ENCODE measurements around the gene GPX1. TPM values are rescaled to one million over a fixed set of nuclear protein-coding genes. Genes with fewer than 3 reads are reported as not detected.

GPX1 gene
- total RNA-seq, 3 donors from 2014 or later (not counting 1 experiment from before 2014, with no cell fraction given), result 34.7 to 70.0 (median 59.1) TPM

DNA sequence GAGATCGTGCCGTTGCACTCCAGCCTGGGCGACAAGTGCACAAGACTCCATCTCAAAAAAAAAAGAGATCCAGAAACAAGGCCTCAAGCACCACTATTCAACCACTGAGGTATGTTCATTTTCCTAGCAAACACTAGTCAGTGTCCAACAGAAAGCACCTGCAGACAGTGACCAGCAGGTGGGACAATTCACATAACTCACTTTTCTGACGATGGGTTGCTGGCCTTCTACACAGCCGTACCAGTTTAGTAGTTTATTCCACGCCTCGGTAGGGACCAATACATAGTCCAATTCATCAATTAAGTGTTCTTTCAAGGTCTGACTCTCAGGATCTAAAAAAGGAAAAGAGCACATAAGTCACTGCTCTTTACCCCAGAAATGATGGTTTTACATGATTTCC, 30.7 kb downstream of the GPX1 start:
- no peak for ATAC-seq
- peaks cover 0 to 7% of the 10 kb centered on the region in 2 donors for H3K4me1 Mint-ChIP-seq
- peaks cover 17% of the 10 kb centered on the region for H3K36me3 Mint-ChIP-seq
- H3K4me3 Mint-ChIP-seq, result no peak overlapping the region
- no peaks in the 10 kb centered on the region for H3K9me3 ChIP-seq (ENCODE audit: control insufficient read depth, insufficient read depth, low read length)
- no peaks in the 10 kb centered on the region for H3K9me3 Mint-ChIP-seq
- H3K27ac Mint-ChIP-seq, result no peak overlapping the region
- no peak for DNase-seq
- no peaks in the 10 kb centered on the region for H3K4me1 ChIP-seq (ENCODE audit: control insufficient read depth, insufficient read depth, low read length)
- peaks cover 64% of the 10 kb centered on the region for H3K36me3 ChIP-seq (ENCODE audit: control insufficient read depth, insufficient read depth, low read length)
- H3K27ac ChIP-seq (ENCODE audit: low read length), result no peak overlapping the region
- WGBS (ENCODE audit: insufficient coverage), result 96% methylated on average over 7 of the region's 7 CpGs
- no peaks in the 10 kb centered on the region for H3K27me3 Mint-ChIP-seq (ENCODE audit: low read depth in 2 of 2)
- H3K27me3 ChIP-seq (ENCODE audit: control insufficient read depth, insufficient read depth, low read length), result no peaks in the 10 kb centered on the region
- H3K4me3 ChIP-seq (ENCODE audit: low read length), result no peak overlapping the region
- TF ChIP-seq, protein P1, sequence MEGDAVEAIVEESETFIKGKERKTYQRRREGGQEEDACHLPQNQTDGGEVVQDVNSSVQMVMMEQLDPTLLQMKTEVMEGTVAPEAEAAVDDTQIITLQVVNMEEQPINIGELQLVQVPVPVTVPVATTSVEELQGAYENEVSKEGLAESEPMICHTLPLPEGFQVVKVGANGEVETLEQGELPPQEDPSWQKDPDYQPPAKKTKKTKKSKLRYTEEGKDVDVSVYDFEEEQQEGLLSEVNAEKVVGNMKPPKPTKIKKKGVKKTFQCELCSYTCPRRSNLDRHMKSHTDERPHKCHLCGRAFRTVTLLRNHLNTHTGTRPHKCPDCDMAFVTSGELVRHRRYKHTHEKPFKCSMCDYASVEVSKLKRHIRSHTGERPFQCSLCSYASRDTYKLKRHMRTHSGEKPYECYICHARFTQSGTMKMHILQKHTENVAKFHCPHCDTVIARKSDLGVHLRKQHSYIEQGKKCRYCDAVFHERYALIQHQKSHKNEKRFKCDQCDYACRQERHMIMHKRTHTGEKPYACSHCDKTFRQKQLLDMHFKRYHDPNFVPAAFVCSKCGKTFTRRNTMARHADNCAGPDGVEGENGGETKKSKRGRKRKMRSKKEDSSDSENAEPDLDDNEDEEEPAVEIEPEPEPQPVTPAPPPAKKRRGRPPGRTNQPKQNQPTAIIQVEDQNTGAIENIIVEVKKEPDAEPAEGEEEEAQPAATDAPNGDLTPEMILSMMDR (IDR thresholded peaks at IDR 0.05), result no peak
- intact Hi-C loops (cut with micrococcal nuclease), result no loop called here

GRCh38 chr3:49324768-49325167, 33.4 kb downstream of the GPX1 start:
- Mint-ChIP-seq H3K27ac (peak overlapping the region in 1 of 2 donors; percentile 24), H3K4me1 (peaks cover 0 to 6% of the 10 kb centered on the region in 2 donors), H3K4me3 (no peak overlapping the region), H3K27me3 (ENCODE audit: low read depth in 2 of 2) (no peaks in the 10 kb centered on the region), H3K36me3 (peaks cover 24% of the 10 kb centered on the region), H3K9me3 (no peaks in the 10 kb centered on the region)
- intact Hi-C loops (cut with micrococcal nuclease), result no loop called here
- H3K27ac ChIP-seq (ENCODE audit: low read length), result no peak overlapping the region
- DNase-seq (no peak), ATAC-seq (no peak)
- TF ChIP-seq, protein P1 (IDR thresholded peaks at IDR 0.05), result no peak
- H3K36me3 ChIP-seq (ENCODE audit: control insufficient read depth, insufficient read depth, low read length), result peaks cover 74% of the 10 kb centered on the region
- WGBS (ENCODE audit: insufficient coverage), result 97% methylated on average over 7 of the region's 7 CpGs
- no peaks in the 10 kb centered on the region for H3K4me1 ChIP-seq (ENCODE audit: control insufficient read depth, insufficient read depth, low read length)
- H3K27me3 ChIP-seq (ENCODE audit: control insufficient read depth, insufficient read depth, low read length), result no peaks in the 10 kb centered on the region
- H3K9me3 ChIP-seq (ENCODE audit: control insufficient read depth, insufficient read depth, low read length), result no peaks in the 10 kb centered on the region
- H3K4me3 ChIP-seq (ENCODE audit: low read length), result no peak overlapping the region

- over 99% methylated on average over 15 of the region's 16 CpGs for WGBS (ENCODE audit: insufficient coverage)
- H3K9me3 ChIP-seq (ENCODE audit: control insufficient read depth, insufficient read depth, low read length), result no peaks in the 10 kb centered on the region
- intact Hi-C loops (cut with micrococcal nuclease), result no loop called here
- no peaks in the 10 kb centered on the region for H3K27me3 Mint-ChIP-seq (ENCODE audit: low read depth in 2 of 2)
- H3K4me1 ChIP-seq (ENCODE audit: control insufficient read depth, insufficient read depth, low read length), result no peaks in the 10 kb centered on the region
- peaks cover 60% of the 10 kb centered on the region for H3K36me3 ChIP-seq (ENCODE audit: control insufficient read depth, insufficient read depth, low read length)
- no peak overlapping the region for H3K27ac Mint-ChIP-seq
- H3K4me1 Mint-ChIP-seq, result peaks cover 0 to under 1% of the 10 kb centered on the region in 2 donors
- no peak overlapping the region for H3K4me3 ChIP-seq (ENCODE audit: low read length)
- ATAC-seq (no peak), DNase-seq (no peak)
- peaks cover 6% of the 10 kb centered on the region for H3K36me3 Mint-ChIP-seq
- no peak overlapping the region for H3K4me3 Mint-ChIP-seq
- H3K27ac ChIP-seq (ENCODE audit: low read length), result no peak overlapping the region
- H3K27me3 ChIP-seq (ENCODE audit: control insufficient read depth, insufficient read depth, low read length), result no peaks in the 10 kb centered on the region
- H3K9me3 Mint-ChIP-seq, result no peaks in the 10 kb centered on the region
- TF ChIP-seq, protein P1 (IDR thresholded peaks at IDR 0.05), result no peak
Measured at GRCh38 chr3:49316696-49317457, 41.3 kb downstream of the GPX1 start.

Data from natural killer cell (primary cell).